ENCODE data around the gene RFTN1.

- TF ChIP-seq, protein P1, sequence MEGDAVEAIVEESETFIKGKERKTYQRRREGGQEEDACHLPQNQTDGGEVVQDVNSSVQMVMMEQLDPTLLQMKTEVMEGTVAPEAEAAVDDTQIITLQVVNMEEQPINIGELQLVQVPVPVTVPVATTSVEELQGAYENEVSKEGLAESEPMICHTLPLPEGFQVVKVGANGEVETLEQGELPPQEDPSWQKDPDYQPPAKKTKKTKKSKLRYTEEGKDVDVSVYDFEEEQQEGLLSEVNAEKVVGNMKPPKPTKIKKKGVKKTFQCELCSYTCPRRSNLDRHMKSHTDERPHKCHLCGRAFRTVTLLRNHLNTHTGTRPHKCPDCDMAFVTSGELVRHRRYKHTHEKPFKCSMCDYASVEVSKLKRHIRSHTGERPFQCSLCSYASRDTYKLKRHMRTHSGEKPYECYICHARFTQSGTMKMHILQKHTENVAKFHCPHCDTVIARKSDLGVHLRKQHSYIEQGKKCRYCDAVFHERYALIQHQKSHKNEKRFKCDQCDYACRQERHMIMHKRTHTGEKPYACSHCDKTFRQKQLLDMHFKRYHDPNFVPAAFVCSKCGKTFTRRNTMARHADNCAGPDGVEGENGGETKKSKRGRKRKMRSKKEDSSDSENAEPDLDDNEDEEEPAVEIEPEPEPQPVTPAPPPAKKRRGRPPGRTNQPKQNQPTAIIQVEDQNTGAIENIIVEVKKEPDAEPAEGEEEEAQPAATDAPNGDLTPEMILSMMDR (IDR thresholded peaks at IDR 0.05): no peak
- no peak for TF ChIP-seq POLR2A (IDR thresholded peaks at IDR 0.05)
Measured at GRCh38 chr3:16406166-16406565, 107.3 kb downstream of the RFTN1 start.

All from sigmoid colon (tissue), 3 donors.